HG03432 (cell line): Measurements from ENCODE around the gene TSPAN13.
"Not testable (repeated sequence)": the region's sequence is repeated elsewhere in the genome, so short reads cannot be mapped to it uniquely, and the experiment has no call there.

ENCODE experiments used
- ATAC-seq: cut with Tn5 transposase; IDR thresholded peaks from one replicate; pipeline ENCODE4 v1.9.1; 2021; ENCODE audit warnings: mild to moderate bottlenecking, moderate library complexity; ENCODE audit not compliant: unreplicated experiment

Gene TSPAN13

GRCh38 chr7:16740623-16740953 is 13.0 kb upstream of the TSPAN13 start:
- no peak for ATAC-seq

GRCh38 chr7:16740996-16741395 is 12.6 kb upstream of the TSPAN13 start:
- no peak for ATAC-seq

- ATAC-seq: no peak
Observed at GRCh38 chr7:16741676-16742075, 11.9 kb upstream of the TSPAN13 start.

GRCh38 chr7:16742547-16742946 is 11.0 kb upstream of the TSPAN13 start:
- ATAC-seq: no peak

- ATAC-seq: no peak
Observed at GRCh38 chr7:16743236-16743635, 10.3 kb upstream of the TSPAN13 start.

- ATAC-seq: no peak
Observed at GRCh38 chr7:16744518-16745250, 8.9 kb upstream of the TSPAN13 start.

- ATAC-seq: no peak
Observed at GRCh38 chr7:16745645-16746044, 7.9 kb upstream of the TSPAN13 start.

GRCh38 chr7:16747102-16747501 is 6.5 kb upstream of the TSPAN13 start:
- ATAC-seq: no peak

- ATAC-seq: peak; percentile 28
Observed at GRCh38 chr7:16753932-16754855, 639 bp downstream of the TSPAN13 start.

GRCh38 chr7:16754856-16755317 is 1.3 kb downstream of the TSPAN13 start:
- no peak for ATAC-seq

GRCh38 chr7:16755397-16755796 is 1.8 kb downstream of the TSPAN13 start:
- no peak for ATAC-seq

GRCh38 chr7:16758036-16758435 is 4.5 kb downstream of the TSPAN13 start:
- no peak for ATAC-seq

GRCh38 chr7:16758631-16759611 is 5.4 kb downstream of the TSPAN13 start:
- ATAC-seq: no peak

GRCh38 chr7:16759840-16760239 is 6.3 kb downstream of the TSPAN13 start:
- ATAC-seq: no peak

- ATAC-seq: no peak
Observed at GRCh38 chr7:16762177-16762576, 8.6 kb downstream of the TSPAN13 start.

GRCh38 chr7:16764942-16765341 is 11.4 kb downstream of the TSPAN13 start:
- no peak for ATAC-seq

- no peak for ATAC-seq
Observed at GRCh38 chr7:16765436-16765859, 11.9 kb downstream of the TSPAN13 start.

GRCh38 chr7:16769994-16770393 is 16.4 kb downstream of the TSPAN13 start:
- not testable (repeated sequence) for ATAC-seq

- no peak for ATAC-seq
Observed at GRCh38 chr7:16770657-16771329, 17.2 kb downstream of the TSPAN13 start.

- no peak for ATAC-seq
Observed at GRCh38 chr7:16773326-16773725, 19.8 kb downstream of the TSPAN13 start.
